SK-N-MC (cell line): ENCODE data around the gene PDK2.

Experiments
- EZH2 ChIP-seq: fragments of 200-600 bp; sonication (generic); IDR thresholded peaks from one replicate; pipeline ENCODE4 v1.6.1; 2017; ENCODE audit warnings: antibody characterized with exemption
- FOXP2 ChIP-seq: optimal IDR thresholded peaks from 2 replicates; pipeline ENCODE3; 2011; ENCODE audit warnings: mild to moderate bottlenecking, moderate library complexity; ENCODE audit not compliant: insufficient read depth; ENCODE audit errors: extremely low read length, control extremely low read depth
- POLR2AphosphoS5 ChIP-seq: IDR thresholded peaks from 2 replicates; pipeline ENCODE4 v1.6.1; 2012; ENCODE audit warnings: mild to moderate bottlenecking, low read depth, low read length, borderline replicate concordance

DNA sequence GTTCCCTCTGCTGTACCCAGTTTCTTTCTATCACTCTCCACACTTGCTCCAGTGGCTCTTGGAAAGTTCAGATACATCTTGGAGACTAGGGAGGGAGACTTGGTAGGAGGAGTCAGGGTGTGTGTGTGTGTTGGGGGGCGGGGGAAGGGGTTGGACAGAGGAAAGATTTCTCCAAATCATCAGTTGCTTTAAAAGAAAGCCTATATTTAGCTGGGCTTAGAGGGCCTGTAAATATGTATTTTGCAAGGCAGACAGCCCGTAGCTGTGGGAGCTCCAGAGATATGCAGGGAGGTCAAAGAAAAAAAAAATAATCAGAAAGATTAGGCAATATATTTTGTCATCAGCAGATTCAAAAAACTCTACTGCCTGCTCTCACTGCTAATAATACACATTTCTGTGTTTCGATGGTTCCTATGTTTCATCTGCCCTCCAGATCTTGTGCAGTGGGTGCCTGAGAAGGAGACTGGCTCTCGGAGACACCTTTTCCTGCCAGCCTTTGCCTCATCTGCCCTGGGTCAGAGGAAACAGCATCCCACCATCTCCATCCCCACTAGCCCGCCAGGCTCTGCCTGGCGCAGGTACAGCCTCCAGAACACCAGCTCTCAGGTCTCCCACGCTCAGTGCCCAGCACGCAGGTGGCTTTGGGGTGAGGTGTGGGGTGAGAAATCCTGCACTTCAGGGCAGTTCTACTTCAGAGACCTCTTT lies 60.1 kb downstream of the PDK2 start:
- TF ChIP-seq POLR2AphosphoS5 (no peak), EZH2 (no peak), FOXP2 (no peak)
